CD14-positive monocyte (primary cell): ENCODE data around the gene CHPT1. TPM values are rescaled to one million over a fixed set of nuclear protein-coding genes. Genes with fewer than 3 reads are reported as not detected.
"Not testable (repeated sequence)": the region's sequence is repeated elsewhere in the genome, so short reads cannot be mapped to it uniquely, and the experiment has no call there.

Experiments
- DNase-seq, 3 donors: peaks; one replicate each; pipeline ENCODE4 v3.0.0-alpha.2; 2011 to 2022
- H2AFZ ChIP-seq: 2 replicates; pipeline ENCODE4 v1.6.0; 2012; ENCODE audit warnings: mild to moderate bottlenecking, low read depth, low read length, inconsistent platforms; ENCODE audit not compliant: insufficient read depth, poor library complexity, severe bottlenecking
- H3K27ac ChIP-seq, 2 donors: 1 replicate in 1 of 2; 2 replicates in 1 of 2; pipeline ENCODE4 v1.5.1; 2012 to 2013; ENCODE audit warnings: low read length in 2 of 2, control low read depth in 1 of 2, inconsistent platforms in 1 of 2, low read depth in 1 of 2, mild to moderate bottlenecking in 1 of 2
- H3K27me3 ChIP-seq, 2 donors: one replicate each; pipeline versions ENCODE4 v1.6.0 to v1.6.1; 2011 to 2013; ENCODE audit warnings: low read length in 2 of 2; ENCODE audit not compliant: control insufficient read depth in 2 of 2, insufficient read depth in 2 of 2
- H3K36me3 ChIP-seq, 2 donors: replicated peaks in 1 of 2; 1 replicate in 1 of 2; 2 replicates in 1 of 2; pipeline versions ENCODE4 v1.5.1 to v1.6.1; 2012 to 2013; ENCODE audit warnings: low read length in 2 of 2, control low read depth in 1 of 2, inconsistent platforms in 1 of 2, mild to moderate bottlenecking in 1 of 2; ENCODE audit not compliant: insufficient read depth in 2 of 2, control insufficient read depth in 1 of 2
- H3K4me1 ChIP-seq, 2 donors: 1 replicate in 1 of 2; 2 replicates in 1 of 2; pipeline versions ENCODE4 v1.5.1 to v1.6.1; 2012 to 2013; ENCODE audit warnings: low read length in 2 of 2, control low read depth in 1 of 2, inconsistent platforms in 1 of 2, mild to moderate bottlenecking in 1 of 2, moderate library complexity in 1 of 2; ENCODE audit not compliant: insufficient read depth in 2 of 2, control insufficient read depth in 1 of 2
- H3K4me2 ChIP-seq: replicated peaks from 2 replicates; pipeline ENCODE3; 2012; ENCODE audit warnings: low read length, moderate library complexity, mild to moderate bottlenecking; ENCODE audit not compliant: poor library complexity, severe bottlenecking; ENCODE audit errors: extremely low read depth
- H3K4me3 ChIP-seq, 3 experiments: fragments of 200-600 bp in 1 of 3; sonication (generic) in 1 of 3; replicated peaks in 1 of 3; 1 replicate in 2 of 3; 2 replicates in 1 of 3; pipeline ENCODE4 v1.5.1; 2011 to 2013; ENCODE audit warnings: low read length in 3 of 3, mild to moderate bottlenecking in 3 of 3, control low read depth in 2 of 3, low read depth in 2 of 3, inconsistent platforms in 1 of 3, moderate library complexity in 1 of 3
- H3K79me2 ChIP-seq: 2 replicates; pipeline ENCODE4 v1.6.0; 2012; ENCODE audit warnings: mild to moderate bottlenecking, control low read depth, inconsistent platforms, low read length, moderate library complexity; ENCODE audit not compliant: insufficient read depth
- H3K9ac ChIP-seq: 2 replicates; pipeline ENCODE4 v1.6.0; 2017; ENCODE audit warnings: low read length, mild to moderate bottlenecking; ENCODE audit not compliant: insufficient read depth, poor library complexity, severe bottlenecking
- H3K9me3 ChIP-seq, 2 donors: replicated peaks in 1 of 2; 1 replicate in 1 of 2; 2 replicates in 1 of 2; pipeline versions ENCODE4 v1.5.1 to v1.6.1; 2012 to 2013; ENCODE audit warnings: low read length in 2 of 2, control low read depth in 1 of 2; ENCODE audit not compliant: control insufficient read depth in 1 of 2, insufficient read depth in 1 of 2
- H4K20me1 ChIP-seq: 2 replicates; pipeline ENCODE4 v1.6.0; 2012; ENCODE audit warnings: mild to moderate bottlenecking, low read length, control low read depth, moderate library complexity; ENCODE audit not compliant: insufficient read depth
- H3K27ac Mint-ChIP-seq, 7 donors: one replicate each; pipeline ENCODE4 v1.8.0; 2020; ENCODE audit warnings: mild to moderate bottlenecking in 7 of 7, mixed read lengths in 7 of 7, moderate library complexity in 6 of 7, inconsistent platforms in 2 of 7
- H3K27me3 Mint-ChIP-seq, 3 donors: one replicate each; pipeline ENCODE4 v1.8.0; 2021 to 2022; ENCODE audit warnings: low read depth in 3 of 3, mild to moderate bottlenecking in 3 of 3, mixed read lengths in 3 of 3, moderate library complexity in 3 of 3, inconsistent platforms in 1 of 3
- H3K36me3 Mint-ChIP-seq, 2 donors: one replicate each; pipeline ENCODE4 v1.8.0; 2020; ENCODE audit warnings: mixed read lengths in 2 of 2, inconsistent platforms in 1 of 2, mild to moderate bottlenecking in 1 of 2
- H3K4me1 Mint-ChIP-seq: one replicate; pipeline ENCODE4 v1.8.0; 2020; ENCODE audit warnings: mild to moderate bottlenecking, mixed read lengths
- H3K4me3 Mint-ChIP-seq, 2 donors: one replicate each; pipeline ENCODE4 v1.8.0; 2020; ENCODE audit warnings: mild to moderate bottlenecking in 2 of 2, mixed read lengths in 2 of 2, moderate library complexity in 1 of 2
- H3K9me3 Mint-ChIP-seq, 7 donors: one replicate each; pipeline ENCODE4 v1.8.0; 2020 to 2022; ENCODE audit warnings: mixed read lengths in 7 of 7, mild to moderate bottlenecking in 6 of 7, moderate library complexity in 6 of 7, inconsistent platforms in 2 of 7
- CTCF ChIP-seq: fragments of 200-600 bp; IDR thresholded peaks from one replicate; pipeline ENCODE4 v1.8.0; 2022; ENCODE audit warnings: antibody characterized with exemption, mild to moderate bottlenecking
- WGBS: methylation state at CpG from one replicate; pipeline ENCODE4 v1.1.5; 2013; ENCODE audit warnings: missing lambda C conversion rate; ENCODE audit not compliant: insufficient coverage; 5-methylcytosine and 5-hydroxymethylcytosine counted together
- intact Hi-C, 2 donors: fragments of 100-400 bp; cut with micrococcal nuclease; formaldehyde crosslinking; loops; one replicate each; pipeline versions ENCODE4 v1.15.0 to v1.15.1; 2023
- polyA plus RNA-seq, 3 donors: library from polyadenylated mRNA; depleted of rRNA in 1 of 3; unstranded in 2 of 3; stranded (reverse) in 1 of 3; fragments of 300-500 nt in 2 of 3; fragments of >200 nt in 1 of 3; fragmentation: Illumina TruSeq in 2 of 3; gene quantifications; 1 replicate in 2 of 3; 2 replicates in 1 of 3; pipeline ENCODE4 v1.2.3, GENCODE V29; 2012 to 2021

Gene CHPT1
- polyA plus RNA-seq, 3 donors: 30.9 to 92.7 (median 36.7) TPM

GRCh38 chr12:101680647-101681046, 16.8 kb upstream of the CHPT1 start:
- Mint-ChIP-seq H3K27ac (no peak overlapping the region), H3K4me3 (no peak overlapping the region), H3K36me3 (no peaks in the 10 kb centered on the region), H3K9me3 (peaks cover 0 to 2% (median 0%) of the 10 kb centered on the region in 7 donors), H3K4me1 (peaks cover 4% of the 10 kb centered on the region), H3K27me3 (no peaks in the 10 kb centered on the region)
- H3K4me3 ChIP-seq: no peak overlapping the region
- H3K79me2 ChIP-seq: no peaks in the 10 kb centered on the region
- no peaks in the 10 kb centered on the region for H3K9me3 ChIP-seq
- H4K20me1 ChIP-seq: no peaks in the 10 kb centered on the region
- H2AFZ ChIP-seq: no peak overlapping the region
- no peak overlapping the region for H3K27ac ChIP-seq
- no peak overlapping the region for H3K9ac ChIP-seq
- no peaks in the 10 kb centered on the region for H3K4me1 ChIP-seq
- H3K4me2 ChIP-seq: no peak overlapping the region
- no peak for TF ChIP-seq CTCF
- no peaks in the 10 kb centered on the region for H3K27me3 ChIP-seq
- DNase-seq: no peak
- no peaks in the 10 kb centered on the region for H3K36me3 ChIP-seq
- intact Hi-C loops: no loop called here

GRCh38 chr12:101681627-101682026, 15.8 kb upstream of the CHPT1 start:
- H4K20me1 ChIP-seq, H3K9me3 Mint-ChIP-seq, intact Hi-C loops, H3K9ac ChIP-seq, H3K27ac ChIP-seq, H3K4me3 Mint-ChIP-seq, H3K9me3 ChIP-seq, H3K36me3 Mint-ChIP-seq, H3K79me2 ChIP-seq, H3K27me3 ChIP-seq, H3K27me3 Mint-ChIP-seq, H3K36me3 ChIP-seq, H3K4me3 ChIP-seq, H3K27ac Mint-ChIP-seq, H3K4me1 Mint-ChIP-seq, H3K4me2 ChIP-seq, DNase-seq, H2AFZ ChIP-seq, H3K4me1 ChIP-seq: not testable (repeated sequence)
- WGBS: 98% methylated on average over 5 of the region's 6 CpGs
